ENCODE measurements around the gene TMEM94. TPM values are rescaled to one million over a fixed set of nuclear protein-coding genes. Genes with fewer than 3 reads are reported as not detected.

The TMEM94 gene
- total RNA-seq, 1 experiment from 2014 or later: 63.4 TPM

GRCh38 chr17:75505640-75506039 lies 49.2 kb downstream of the TMEM94 start:
- no peak overlapping the region for H3K27ac Mint-ChIP-seq (ENCODE audit: unreplicated experiment)
- H3K27me3 Mint-ChIP-seq (ENCODE audit: unreplicated experiment): no peaks in the 10 kb centered on the region
- intact Hi-C loops (cut with micrococcal nuclease; ENCODE audit: unreplicated experiment): no loop called here

GRCh38 chr17:75506134-75506533 lies 49.7 kb downstream of the TMEM94 start:
- DNase-seq: no peak
- Mint-ChIP-seq H3K4me3 (ENCODE audit: low read depth, unreplicated experiment) (no peak overlapping the region), H3K27ac (ENCODE audit: unreplicated experiment) (no peak overlapping the region), H3K4me1 (ENCODE audit: low read depth, unreplicated experiment) (peaks cover 6% of the 10 kb centered on the region), H3K36me3 (ENCODE audit: insufficient read depth, unreplicated experiment) (peaks cover 21% of the 10 kb centered on the region), H3K27me3 (ENCODE audit: unreplicated experiment) (no peaks in the 10 kb centered on the region), H3K9me3 (ENCODE audit: low read depth, unreplicated experiment) (no peaks in the 10 kb centered on the region)
- no TSS peak for BruUV-seq (replicated peaks)
- TF ChIP-seq CTCF (IDR thresholded peaks at IDR 0.05; ENCODE audit: unreplicated experiment): no peak
- CTCF ChIA-PET: no interaction called here
- intact Hi-C loops (cut with micrococcal nuclease; ENCODE audit: unreplicated experiment): no loop called here

More at GRCh38 chr17:75505640-75506039, 49.2 kb downstream of the TMEM94 start:
- CTCF ChIA-PET: interaction anchor here (0.6 to 0.9 kb wide), 2 partner anchors 20 to 182 kb away, joined by 3 read pairs; partner anchors contain the start of gene LLGL2
- H3K36me3 Mint-ChIP-seq (ENCODE audit: insufficient read depth, unreplicated experiment): peaks cover 21% of the 10 kb centered on the region
- H3K9me3 Mint-ChIP-seq (ENCODE audit: low read depth, unreplicated experiment): no peaks in the 10 kb centered on the region
- peaks cover 6% of the 10 kb centered on the region for H3K4me1 Mint-ChIP-seq (ENCODE audit: low read depth, unreplicated experiment)
- H3K4me3 Mint-ChIP-seq (ENCODE audit: low read depth, unreplicated experiment): no peak overlapping the region
- no TSS peak for BruUV-seq (replicated peaks)
- DNase-seq: no peak
- no peak for TF ChIP-seq CTCF (IDR thresholded peaks at IDR 0.05; ENCODE audit: unreplicated experiment)

DNA sequence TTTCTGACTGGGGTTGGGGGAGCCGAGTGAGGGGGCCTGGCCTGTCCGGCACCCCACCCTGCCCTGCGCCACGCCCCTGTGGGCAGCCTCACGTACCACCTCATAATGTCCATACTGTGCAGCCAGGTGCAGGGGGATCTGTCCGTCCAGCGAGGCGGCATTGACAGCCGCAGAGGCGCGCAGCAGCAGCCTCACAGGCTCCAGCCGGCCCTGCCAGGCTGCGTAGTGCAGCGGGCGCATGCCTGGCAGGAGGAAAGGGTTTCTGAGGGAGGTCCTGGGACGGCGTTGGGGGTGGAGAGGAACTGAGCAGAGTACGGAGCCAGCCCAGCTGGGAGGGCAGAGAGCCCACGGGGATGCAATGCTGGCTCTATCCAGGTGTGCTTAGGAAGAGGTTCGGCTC lies 50.5 kb downstream of the TMEM94 start:
- no peaks in the 10 kb centered on the region for H3K9me3 Mint-ChIP-seq (ENCODE audit: low read depth, unreplicated experiment)
- H3K27me3 Mint-ChIP-seq (ENCODE audit: unreplicated experiment): no peaks in the 10 kb centered on the region
- no peak for DNase-seq
- H3K36me3 Mint-ChIP-seq (ENCODE audit: insufficient read depth, unreplicated experiment): peaks cover 18% of the 10 kb centered on the region
- H3K4me3 Mint-ChIP-seq (ENCODE audit: low read depth, unreplicated experiment): no peak overlapping the region
- intact Hi-C loops (cut with micrococcal nuclease; ENCODE audit: unreplicated experiment): no loop called here
- CTCF ChIA-PET: no interaction called here
- no peak overlapping the region for H3K27ac Mint-ChIP-seq (ENCODE audit: unreplicated experiment)
- peaks cover 10% of the 10 kb centered on the region for H3K4me1 Mint-ChIP-seq (ENCODE audit: low read depth, unreplicated experiment)
- no TSS peak for BruUV-seq (replicated peaks)
- TF ChIP-seq CTCF (IDR thresholded peaks at IDR 0.05; ENCODE audit: unreplicated experiment): no peak

GRCh38 chr17:75507733-75508719 lies 51.6 kb downstream of the TMEM94 start:
- Mint-ChIP-seq H3K4me1 (ENCODE audit: low read depth, unreplicated experiment) (peaks cover 16% of the 10 kb centered on the region), H3K36me3 (ENCODE audit: insufficient read depth, unreplicated experiment) (peaks cover 30% of the 10 kb centered on the region), H3K27me3 (ENCODE audit: unreplicated experiment) (no peaks in the 10 kb centered on the region), H3K27ac (ENCODE audit: unreplicated experiment) (no peak overlapping the region), H3K4me3 (ENCODE audit: low read depth, unreplicated experiment) (no peak overlapping the region), H3K9me3 (ENCODE audit: low read depth, unreplicated experiment) (no peaks in the 10 kb centered on the region)
- CTCF ChIA-PET: interaction anchor here (0.7 kb wide), 1 partner anchor 123 kb away, joined by 5 read pairs; no protein-coding TSS in a partner anchor
- no peak for TF ChIP-seq CTCF (IDR thresholded peaks at IDR 0.05; ENCODE audit: unreplicated experiment)
- DNase-seq: no peak
- intact Hi-C loops (cut with micrococcal nuclease; ENCODE audit: unreplicated experiment): no loop called here
- BruUV-seq (replicated peaks): no TSS peak
